ENCODE data around the gene CBX5. TPM values are rescaled to one million over a fixed set of nuclear protein-coding genes. Genes with fewer than 3 reads are reported as not detected.

The CBX5 gene
- total RNA-seq, 2 donors from 2014 or later = 40.9 to 42.0 TPM

DNA sequence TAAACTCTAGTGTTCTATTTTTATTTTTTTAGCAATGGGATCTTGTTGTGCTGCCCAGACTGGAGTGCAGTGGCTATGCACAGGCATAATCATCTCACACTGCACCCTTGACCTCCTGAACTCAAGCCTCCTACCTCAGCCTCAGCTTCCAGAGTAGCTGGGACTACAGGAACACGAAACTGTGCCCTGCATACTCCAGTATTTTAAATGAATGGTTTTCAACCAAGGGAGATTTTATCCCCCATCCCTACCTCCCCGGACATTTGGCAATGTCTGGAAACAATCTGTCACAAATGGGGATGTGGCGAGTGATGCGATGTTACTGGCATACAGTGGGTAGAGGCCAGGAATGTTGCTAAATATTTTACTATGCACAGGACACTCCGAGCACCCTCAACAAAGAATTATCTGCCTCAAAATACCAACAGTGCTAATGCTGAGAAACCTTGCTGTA lies 2.1 kb downstream of the CBX5 start:
- intact Hi-C loops (cut with DNase I, micrococcal nuclease) = no loop called here
- DNase-seq (no peak), ATAC-seq (no peak)

DNA sequence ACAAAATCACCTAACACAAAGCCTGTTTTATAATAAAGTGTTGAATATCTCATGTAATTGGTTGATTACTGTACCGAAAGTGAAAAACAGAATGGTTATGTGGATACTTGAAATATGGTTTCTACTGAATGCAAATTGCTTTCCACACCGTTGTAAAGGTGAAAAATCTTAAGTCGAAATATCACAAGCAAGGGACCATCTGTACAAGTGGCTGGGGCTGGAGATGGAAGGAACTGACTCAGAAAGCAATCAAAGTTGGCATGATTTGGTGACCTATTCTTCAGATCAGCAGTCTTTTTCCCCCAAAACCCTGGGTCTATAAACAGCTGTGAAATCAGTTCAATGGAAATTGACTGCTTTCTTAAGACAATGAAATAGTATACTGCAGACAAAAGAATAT lies 3.6 kb downstream of the CBX5 start:
- intact Hi-C loops (cut with DNase I, micrococcal nuclease) = no loop called here
- ATAC-seq (no peak), DNase-seq (no peak)

DNA sequence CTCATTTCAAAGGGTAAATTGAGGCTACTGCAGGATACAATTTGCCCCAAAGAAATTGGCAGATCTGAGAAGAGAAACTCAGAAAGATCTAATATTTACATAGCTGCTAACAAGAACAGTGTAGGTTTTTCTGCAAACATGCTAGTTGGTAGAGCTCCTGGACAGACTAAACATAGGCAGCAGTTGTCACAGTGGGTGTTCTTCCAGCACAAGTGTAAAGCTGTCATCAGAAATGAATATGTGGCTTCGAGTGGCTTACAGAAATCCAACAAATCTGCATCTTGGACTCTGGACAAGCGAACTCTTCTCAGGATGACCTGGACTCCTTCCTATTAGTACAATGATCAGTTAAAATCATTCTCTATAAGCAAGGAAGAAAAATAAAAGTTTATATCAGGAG lies 5.9 kb downstream of the CBX5 start:
- intact Hi-C loops (cut with DNase I, micrococcal nuclease) = no loop called here
- DNase-seq (no peak), ATAC-seq (no peak)

DNA sequence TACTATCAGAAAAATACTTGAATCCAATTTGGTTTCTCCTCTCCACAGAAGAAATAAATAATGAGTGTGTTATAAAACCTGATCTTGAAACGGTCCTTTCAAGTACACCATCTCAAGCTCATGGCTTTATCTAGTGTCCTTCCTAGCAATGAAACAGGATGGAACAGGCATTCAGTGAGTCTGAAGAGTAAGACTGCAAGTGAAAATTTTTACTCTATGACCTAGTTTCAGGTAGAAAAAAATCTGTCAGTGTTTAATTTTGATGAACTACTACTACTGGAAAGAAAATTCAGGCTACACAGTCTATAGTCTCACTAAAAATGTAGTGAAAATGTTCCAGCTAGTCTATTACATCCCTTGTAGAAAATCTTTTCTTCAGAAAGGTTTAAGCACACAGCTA lies 7.7 kb downstream of the CBX5 start:
- no peak for ATAC-seq
- intact Hi-C loops (cut with DNase I, micrococcal nuclease) = no loop called here
- no peak for DNase-seq

DNA sequence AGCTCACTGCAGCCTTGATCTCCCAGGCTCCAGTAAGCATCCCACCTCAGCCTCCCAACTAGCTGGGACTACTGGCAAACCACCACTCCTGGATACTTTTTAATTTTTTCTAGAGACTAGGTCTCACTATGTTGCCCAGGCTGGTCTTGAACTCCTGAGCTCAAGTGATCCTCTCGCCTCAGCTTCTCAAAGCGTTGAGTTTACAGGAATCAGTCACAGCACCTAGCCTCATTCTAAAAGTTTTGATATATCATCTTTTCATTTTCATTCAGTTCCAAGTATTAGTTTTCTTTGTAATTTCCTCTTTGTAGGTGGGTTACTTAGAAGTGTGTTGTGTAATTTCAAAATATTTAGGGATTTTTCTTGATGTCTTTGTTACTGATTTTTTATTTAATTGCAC lies 9.6 kb downstream of the CBX5 start:
- ATAC-seq (no peak), DNase-seq (no peak)
- intact Hi-C loops (cut with DNase I, micrococcal nuclease) = no loop called here

DNA sequence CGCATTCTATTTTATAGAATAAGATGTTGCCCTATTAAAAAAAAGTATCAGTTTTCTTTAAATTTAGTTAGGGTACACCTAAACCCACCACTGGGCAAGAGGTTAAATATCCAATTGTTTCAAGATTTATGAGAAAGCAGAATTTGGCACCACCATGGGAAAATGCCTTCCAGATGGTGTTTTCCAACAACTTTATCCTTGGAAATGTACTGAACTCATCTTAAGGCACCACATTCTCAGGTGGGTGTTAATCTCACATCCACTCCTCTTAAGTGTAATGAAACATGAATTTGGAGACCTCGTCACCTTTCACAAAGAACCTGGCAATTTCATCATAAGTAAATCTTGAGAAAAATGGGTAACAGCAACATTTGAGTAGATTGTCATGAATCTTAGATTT lies 13.1 kb downstream of the CBX5 start:
- ATAC-seq (no peak), DNase-seq (no peak)
- intact Hi-C loops (cut with DNase I, micrococcal nuclease) = no loop called here

DNA sequence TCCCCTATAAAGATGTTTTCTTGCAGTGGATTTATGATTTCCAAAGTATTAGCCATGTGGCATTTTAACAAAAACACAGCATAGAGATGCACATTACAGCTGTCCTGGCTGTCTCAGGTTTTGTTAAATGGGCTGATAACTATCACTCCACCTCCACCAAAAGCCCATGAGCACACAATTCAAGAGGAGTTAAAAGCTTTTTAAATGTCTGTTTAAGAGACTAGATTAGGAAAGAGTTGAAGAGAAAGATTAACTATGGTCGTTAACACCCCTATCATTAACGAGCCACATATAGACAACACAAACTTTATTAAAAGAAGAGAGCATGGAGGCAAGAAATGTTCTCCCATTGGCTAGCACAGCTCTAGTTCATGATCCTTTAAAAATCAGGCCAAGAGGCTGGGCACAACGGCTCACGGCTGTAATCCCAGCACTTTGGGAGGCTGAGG lies 14.5 kb downstream of the CBX5 start:
- intact Hi-C loops (cut with DNase I, micrococcal nuclease) = no loop called here
- ATAC-seq (no peak), DNase-seq (no peak)

DNA sequence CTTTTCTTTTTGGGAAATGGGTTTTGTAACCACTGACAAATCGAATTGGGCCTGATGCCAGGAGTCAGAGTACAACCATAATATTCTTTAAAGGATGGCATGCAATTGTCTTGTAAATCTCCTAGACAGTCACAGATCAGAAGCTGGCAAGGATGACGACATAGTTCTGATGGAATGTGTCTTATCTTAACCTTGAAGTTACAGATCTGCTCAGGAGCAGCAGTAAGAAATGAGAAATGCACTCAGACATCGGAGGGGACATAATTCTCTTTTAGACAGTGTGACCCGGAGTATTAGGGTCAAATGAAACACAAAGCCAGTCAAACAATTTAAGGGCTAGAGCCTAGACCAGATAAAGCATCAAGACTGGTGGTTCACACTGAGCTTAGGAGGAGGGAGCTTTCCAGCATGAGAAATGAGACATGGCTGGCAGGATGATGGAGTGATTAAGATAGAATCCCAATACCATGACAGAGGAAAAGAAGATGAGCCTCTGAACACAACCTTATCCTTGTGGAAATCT lies 17.5 kb downstream of the CBX5 start:
- ATAC-seq = peak; percentile 68
- intact Hi-C loops (cut with DNase I, micrococcal nuclease) = no loop called here
- DNase-seq = no peak

DNA sequence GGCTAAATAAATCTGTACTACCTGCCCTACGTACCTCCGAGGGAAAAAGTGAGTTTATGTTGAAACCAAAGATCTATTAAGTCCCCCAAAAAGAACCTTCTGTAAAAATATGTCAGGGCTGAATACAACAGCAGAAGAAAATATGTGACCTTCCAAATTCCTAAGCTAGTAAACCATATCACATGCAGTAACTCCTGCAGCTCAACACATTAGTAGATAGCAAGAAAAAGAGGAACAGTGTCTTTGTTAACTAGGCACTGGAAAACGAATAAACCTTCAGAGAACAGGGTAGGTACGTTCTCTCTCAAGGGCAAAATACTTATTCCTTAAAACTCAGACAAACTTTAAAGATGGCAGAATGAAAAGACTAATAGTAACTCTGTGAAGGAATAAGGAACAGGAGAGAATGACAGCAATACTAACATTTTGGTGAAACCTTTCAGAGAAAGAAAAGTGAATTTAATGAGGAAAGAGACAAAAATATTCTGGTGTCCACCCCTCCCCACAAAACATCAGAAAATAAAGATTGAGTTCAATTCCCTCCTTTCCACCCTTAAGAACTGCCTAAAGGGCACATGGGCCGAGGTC lies 18.0 kb downstream of the CBX5 start:
- ATAC-seq (no peak), DNase-seq (no peak)
- intact Hi-C loops (cut with DNase I, micrococcal nuclease) = no loop called here

DNA sequence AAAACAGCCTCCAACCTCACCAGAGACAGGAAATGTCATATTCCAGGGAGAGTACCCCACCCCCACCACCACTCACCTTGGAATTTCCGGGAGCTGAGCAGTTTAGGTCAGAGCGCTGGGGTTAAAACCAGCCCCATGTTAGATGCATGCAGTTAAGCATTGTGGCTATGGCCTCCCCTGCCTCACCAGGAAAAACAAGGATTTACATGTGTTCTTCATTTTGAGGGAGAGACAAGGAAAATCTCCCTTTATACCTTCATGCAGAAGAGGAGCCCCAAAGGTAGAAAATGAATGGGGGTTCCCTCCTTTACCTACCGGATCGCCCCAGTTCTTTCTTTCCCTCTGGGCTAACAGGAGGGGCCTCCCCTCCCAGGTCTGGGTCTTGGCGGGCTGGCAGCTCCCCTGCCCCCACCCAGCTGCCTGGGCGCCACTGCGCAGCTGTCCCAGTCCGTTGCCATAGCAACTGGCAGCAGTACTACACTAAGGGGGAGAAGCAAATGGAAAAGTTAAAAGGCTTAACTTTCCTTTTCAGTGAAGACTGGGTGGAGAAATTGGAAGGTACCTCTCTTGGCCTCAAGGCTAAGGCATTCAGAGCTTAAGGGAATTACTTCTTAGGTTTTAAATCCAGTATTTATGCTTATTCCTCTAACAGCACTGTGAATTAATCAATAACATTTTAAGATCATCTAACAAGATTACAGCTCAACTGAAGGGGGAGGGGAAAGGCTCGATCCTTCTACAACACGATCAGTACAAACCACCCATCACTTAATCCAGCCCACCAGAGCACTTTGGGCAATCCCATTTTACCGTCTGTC lies 20.5 kb downstream of the CBX5 start:
- peak; percentile 50 to 70 for DNase-seq

DNA sequence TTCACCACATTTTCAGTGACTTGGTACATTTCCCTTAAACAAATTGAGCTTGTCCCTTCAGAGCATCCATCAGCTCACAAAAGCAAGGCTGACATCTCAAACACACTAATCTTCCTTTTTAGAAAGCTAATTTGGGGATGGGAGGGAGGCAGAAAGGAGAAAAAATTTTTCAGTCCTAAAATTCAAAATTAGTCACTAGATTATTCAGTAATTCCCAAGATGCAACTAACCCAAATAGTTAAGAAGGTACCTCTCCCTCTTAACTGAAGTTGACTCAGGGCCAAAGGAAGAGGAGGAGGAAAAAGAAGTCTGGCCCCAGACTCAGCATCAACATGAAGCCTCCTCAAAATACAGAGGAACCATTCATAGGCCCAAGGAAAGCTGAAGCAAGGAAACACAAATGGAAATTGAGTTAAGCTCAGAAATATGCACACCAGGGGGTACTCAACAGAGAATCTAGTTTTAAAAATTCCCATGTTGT lies 21.7 kb downstream of the CBX5 start:
- ATAC-seq = no peak
- intact Hi-C loops (cut with DNase I, micrococcal nuclease) = no loop called here
- DNase-seq = no peak

More for the DNA sequence above, 20.5 kb downstream of the CBX5 start:
- intact Hi-C loops (cut with DNase I, micrococcal nuclease) = no loop called here
- ATAC-seq = peak; percentile 76

DNA sequence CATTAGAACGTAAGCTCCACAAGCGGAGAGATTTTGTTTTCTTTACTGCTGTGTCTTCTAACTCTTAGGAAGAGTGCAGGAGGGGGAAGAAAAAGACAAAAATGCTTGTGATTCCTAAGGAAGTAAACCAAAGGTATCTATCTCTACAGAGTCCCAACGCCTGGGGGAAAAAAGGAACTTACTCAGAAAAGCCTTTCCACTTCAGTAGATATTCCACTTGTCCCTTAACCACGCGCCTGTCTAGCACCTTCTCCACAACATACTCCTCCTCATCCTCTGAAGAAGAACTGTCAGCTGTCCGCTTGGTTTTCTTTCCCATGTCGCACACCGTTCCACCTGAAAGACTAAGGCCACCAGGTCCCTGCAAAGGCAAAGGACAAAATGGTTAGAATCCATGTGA lies 22.6 kb downstream of the CBX5 start:
- ATAC-seq (no peak), DNase-seq (no peak)
- intact Hi-C loops (cut with DNase I, micrococcal nuclease) = no loop called here

DNA sequence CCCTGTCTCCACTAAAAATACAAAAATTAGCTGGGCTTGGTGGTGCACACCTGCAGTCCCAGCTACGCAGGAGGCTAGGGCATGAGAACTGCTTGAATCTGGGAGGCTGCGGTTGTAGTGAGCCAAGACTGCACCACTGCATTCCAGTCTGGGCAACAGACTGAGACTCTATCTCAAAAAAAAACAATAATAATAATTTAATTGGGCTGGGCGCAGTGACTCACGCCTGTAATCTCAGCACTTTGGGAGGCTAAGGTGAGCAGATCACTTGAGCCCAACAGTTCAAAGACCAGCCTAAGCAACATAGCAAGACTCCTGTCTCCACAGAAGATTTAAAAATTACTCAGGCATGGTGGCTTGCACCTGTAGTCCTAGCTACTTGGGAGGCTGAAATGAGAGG lies 26.7 kb downstream of the CBX5 start:
- intact Hi-C loops (cut with DNase I, micrococcal nuclease) = no loop called here
- DNase-seq = no peak

DNA sequence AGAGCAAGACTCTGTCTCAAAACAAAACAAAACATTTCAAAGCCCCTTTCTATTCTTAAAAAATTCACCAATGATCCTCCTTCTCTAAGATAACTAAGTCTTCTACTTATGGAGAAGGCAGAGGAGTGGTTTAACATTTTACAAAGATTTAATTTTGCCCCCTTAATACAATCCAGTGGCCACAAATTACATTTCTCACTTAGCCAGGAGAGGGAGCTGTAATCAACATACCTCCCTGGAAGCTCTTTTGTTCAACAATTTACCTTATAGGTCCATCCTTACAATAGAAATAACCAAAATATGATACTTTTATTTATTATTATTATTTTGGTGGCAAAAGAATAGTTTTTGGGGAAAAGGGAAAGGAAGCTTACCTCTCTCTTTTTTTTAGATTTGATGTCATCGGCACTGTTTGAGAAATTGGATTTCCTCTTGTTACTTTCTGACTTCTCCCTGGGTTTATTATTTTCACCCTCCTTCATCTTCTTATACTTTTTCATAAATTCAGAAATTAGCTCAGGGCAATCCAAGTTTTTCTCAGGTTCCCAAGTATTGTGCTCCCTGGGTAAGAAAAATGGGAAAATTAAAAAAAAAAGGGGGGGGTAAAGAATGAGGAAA lies 28.1 kb downstream of the CBX5 start:
- peak; percentile 52 for ATAC-seq
- intact Hi-C loops (cut with DNase I, micrococcal nuclease) = no loop called here

More for the DNA sequence above, 26.7 kb downstream of the CBX5 start:
- peak; percentile 45 for ATAC-seq

DNA sequence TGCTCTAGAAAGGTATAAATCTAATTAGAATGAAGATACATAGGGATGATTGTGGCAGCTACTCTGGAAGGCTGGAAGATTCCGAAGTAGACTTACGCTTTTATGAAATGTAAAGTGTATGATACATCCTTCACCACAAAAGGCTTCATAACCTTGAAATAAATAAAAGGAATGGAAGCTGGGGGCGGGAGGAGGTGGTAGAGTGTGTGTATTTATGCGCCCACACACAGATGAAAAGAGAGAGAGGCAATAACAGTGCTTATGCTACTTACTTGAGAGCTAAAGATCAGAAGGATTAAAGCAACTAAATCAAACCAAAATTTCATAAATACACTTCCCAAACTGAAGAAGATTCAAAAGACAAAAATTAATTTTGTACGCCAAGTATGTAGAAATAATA lies 30.4 kb downstream of the CBX5 start:
- DNase-seq = no peak
- ATAC-seq = no peak
- intact Hi-C loops (cut with DNase I, micrococcal nuclease) = no loop called here

More for the DNA sequence above, 28.1 kb downstream of the CBX5 start:
- DNase-seq = no peak

DNA sequence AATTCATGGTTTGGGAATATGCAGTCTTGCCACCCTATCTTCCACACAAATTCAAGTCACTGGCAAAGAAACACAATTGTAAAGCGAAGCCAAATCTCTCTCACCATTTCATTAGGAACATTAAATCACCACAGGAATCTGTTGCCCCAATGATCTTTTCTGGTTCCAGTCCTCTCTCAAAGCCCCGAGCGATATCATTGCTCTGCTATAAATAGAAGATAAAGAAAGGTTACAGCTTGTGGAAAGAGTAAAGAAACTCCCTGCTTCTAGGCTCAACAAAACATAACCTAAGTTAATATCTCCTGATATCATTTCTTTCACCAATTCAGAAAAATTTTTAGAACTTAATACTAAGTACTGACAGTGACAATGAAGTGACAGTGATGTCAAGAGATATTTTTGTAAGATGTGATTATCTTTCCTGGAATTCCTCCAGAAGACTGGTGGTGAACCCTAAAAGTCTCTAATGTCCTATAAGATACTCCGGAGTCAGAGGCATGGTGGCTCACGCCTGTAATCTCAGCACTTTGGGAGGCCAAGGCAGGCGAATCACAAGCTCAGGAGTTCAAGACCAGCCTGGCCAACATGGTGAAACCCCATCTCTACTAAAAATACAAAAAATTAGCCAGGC lies 33.8 kb downstream of the CBX5 start:
- no peak for DNase-seq
- intact Hi-C loops (cut with DNase I, micrococcal nuclease) = no loop called here
- no peak for ATAC-seq

DNA sequence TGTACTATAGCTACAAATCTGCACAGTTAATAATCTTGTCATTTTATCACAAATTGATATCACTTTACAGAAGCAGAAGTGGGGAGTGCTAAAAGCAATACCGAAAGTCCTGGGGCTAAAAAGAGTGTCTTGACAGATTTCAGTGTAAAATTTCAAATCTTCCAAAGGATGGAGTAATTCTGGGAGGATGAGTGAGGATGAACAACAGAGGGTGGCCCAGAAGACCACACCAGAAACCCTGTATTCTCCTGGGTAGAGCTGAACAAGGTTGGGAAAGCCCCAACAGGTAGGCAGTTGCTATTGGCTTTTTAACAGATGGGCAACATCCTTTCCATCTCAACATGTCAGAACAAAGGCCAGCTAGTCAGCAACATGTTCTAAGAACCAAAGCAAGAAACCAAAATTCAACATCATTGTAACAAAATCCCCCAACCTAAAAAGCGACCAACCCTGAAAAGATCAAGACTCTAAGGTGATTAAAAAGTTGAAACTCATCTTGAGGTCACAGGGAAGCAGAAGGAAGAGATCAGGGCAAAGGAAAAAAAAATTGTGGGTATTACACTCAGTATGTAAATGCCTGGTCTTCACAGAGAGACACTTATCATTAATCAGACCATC lies 38.8 kb downstream of the CBX5 start:
- no peak for DNase-seq
- intact Hi-C loops (cut with DNase I, micrococcal nuclease) = no loop called here
- ATAC-seq = no peak

DNA sequence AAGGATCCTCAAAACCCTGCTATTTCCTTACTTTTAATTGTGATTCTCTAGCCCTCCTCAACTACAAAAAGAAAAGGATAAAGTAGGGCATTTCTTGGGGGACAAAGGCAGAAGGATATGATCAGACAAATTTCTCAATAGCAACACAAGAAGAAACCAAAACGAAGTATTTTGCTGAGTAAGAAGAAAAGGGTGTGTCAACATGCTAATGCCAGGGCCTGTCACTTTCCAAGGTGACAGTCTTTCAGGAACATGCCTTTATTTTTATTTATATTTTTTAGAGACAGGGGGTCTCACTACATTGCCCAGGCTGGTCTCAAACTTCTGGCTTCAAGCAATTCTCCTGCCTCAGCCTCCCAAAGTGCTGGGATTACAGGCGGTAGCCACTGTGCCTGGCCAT lies 39.8 kb downstream of the CBX5 start:
- no peak for DNase-seq
- no peak for ATAC-seq
- intact Hi-C loops (cut with DNase I, micrococcal nuclease) = no loop called here

DNA sequence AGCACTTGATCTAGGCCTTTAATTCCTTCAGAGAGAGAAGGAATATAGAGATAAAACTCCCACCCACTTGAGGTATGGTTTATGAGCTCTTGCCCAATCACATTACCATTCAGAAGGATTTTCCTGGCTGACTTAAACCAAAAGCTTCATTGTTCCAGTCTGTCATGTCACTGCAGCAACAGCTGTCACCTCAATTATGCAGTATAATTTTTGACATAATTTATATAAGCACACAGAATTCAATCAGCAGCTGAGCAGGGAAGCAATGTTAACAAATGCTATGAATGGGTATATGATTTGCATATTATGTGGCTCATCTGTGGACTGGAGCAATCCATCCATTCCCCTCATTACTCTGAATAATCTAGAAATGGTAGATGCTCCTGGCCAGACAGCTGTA lies 40.3 kb downstream of the CBX5 start:
- ATAC-seq (no peak), DNase-seq (no peak)
- intact Hi-C loops (cut with DNase I, micrococcal nuclease) = no loop called here
